GM08714 (cell line): ENCODE measurements around the gene AWAT2.

Source experiments
- H3K4me3 ChIP-seq: fragments of 200-500 bp; sonication (Bioruptor generic); 2 replicates; pipeline ENCODE4 v1.5.1; 2014; ENCODE audit warnings: mild to moderate bottlenecking, low read length, inconsistent platforms
- ZNF274 ChIP-seq: IDR thresholded peaks from 2 replicates; pipeline ENCODE4 v1.6.1; 2012; ENCODE audit warnings: mild to moderate bottlenecking, low read depth, low read length

Gene AWAT2

GRCh38 chrX:69996113-69996468 lies 53.6 kb downstream of the AWAT2 start:
- no peak overlapping the region for H3K4me3 ChIP-seq
- no peak for TF ChIP-seq ZNF274

- TF ChIP-seq ZNF274: no peak
- H3K4me3 ChIP-seq: no peak overlapping the region
These were observed 54.2 kb downstream of the AWAT2 start for GRCh38 chrX:69995362-69996112.

- TF ChIP-seq ZNF274: no peak
These were observed 56.2 kb downstream of the AWAT2 start for GRCh38 chrX:69993494-69993893.

GRCh38 chrX:69991685-69992084 lies 58.1 kb downstream of the AWAT2 start:
- H3K4me3 ChIP-seq: no peak overlapping the region
- TF ChIP-seq ZNF274: no peak

More at GRCh38 chrX:69993494-69993893, 56.2 kb downstream of the AWAT2 start:
- H3K4me3 ChIP-seq: no peak overlapping the region
